Mucosa of gallbladder (tissue), 1 donor: ENCODE measurements around the gene C19orf85. TPM values are rescaled to one million over a fixed set of nuclear protein-coding genes. Genes with fewer than 3 reads are reported as not detected.
A peak's percentile ranks its signal among the peaks of the same experiment; 100 is the strongest.
"Not testable (repeated sequence)": the region's sequence is repeated elsewhere in the genome, so short reads cannot be mapped to it uniquely, and the experiment has no call there.

Experiments used
- DNase-seq: peaks from one replicate; pipeline ENCODE4 v3.0.0-alpha.2; 2020; ENCODE audit warnings: low spot score
- total RNA-seq: library from RNA; stranded (reverse); gene quantifications from one replicate; pipeline ENCODE4 v1.2.1, GENCODE V29; 2021
- donor health status: DM: no; HTN: no; CAD: no.

The C19orf85 gene
- not detected for total RNA-seq

DNA sequence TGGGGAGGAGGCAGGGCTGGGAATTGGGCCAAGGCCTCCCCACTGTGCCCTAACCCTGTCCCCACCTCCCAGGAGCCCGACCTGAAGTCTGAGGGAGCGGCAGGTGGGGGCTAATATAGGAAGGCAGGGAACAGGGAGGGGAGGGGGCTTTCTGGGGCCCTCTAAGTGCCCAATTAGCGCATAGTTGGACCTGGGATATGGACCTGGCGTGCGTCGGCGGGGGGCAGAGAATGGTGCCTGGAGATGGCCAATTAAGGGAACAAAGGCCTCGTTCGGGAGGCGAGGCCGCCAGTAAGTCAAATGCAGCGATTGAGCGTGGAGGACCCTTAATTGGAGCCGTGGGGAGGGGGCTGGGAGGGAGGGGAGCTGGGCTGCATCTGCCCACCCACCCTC is at the start of gene C19orf85:
C19orf85 (minus strand) TSS at position 90 of the 393 bp plus-strand sequence. CDS start 197 bp downstream, outside the sequence.
- no peak for DNase-seq

DNA sequence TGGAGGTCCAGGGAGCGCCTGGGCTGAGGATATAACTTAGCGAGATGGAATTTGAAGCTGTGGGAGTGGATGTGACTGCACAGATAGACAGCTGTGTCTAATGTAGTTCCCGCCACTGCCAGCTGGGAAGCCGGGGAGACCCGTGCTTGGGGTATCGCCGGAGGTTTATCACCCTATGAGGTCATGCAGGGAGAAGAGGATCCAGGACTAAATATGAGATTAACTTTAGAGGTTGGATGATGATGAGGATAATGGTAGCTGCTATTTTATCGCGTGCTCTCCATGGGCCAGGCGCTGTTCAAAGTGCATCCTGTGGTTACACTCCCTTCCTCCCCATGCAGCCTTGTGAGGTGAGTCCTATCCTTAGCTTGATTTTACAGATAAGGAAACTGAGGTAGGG is 43.6 kb upstream of the C19orf85 start:
- no peak for DNase-seq

- no peak for DNase-seq
These were observed 40.4 kb upstream of the C19orf85 start for GRCh38 chr19:55504981-55505380.

- DNase-seq, result no peak
These were observed 39.7 kb upstream of the C19orf85 start for GRCh38 chr19:55504252-55504603.

- DNase-seq, result peak; percentile 94
These were observed 39.1 kb upstream of the C19orf85 start for GRCh38 chr19:55503502-55504251.

GRCh38 chr19:55503157-55503501 is 38.6 kb upstream of the C19orf85 start:
- DNase-seq, result no peak

- DNase-seq, result no peak
These were observed 37.8 kb upstream of the C19orf85 start for GRCh38 chr19:55502197-55502952.

DNA sequence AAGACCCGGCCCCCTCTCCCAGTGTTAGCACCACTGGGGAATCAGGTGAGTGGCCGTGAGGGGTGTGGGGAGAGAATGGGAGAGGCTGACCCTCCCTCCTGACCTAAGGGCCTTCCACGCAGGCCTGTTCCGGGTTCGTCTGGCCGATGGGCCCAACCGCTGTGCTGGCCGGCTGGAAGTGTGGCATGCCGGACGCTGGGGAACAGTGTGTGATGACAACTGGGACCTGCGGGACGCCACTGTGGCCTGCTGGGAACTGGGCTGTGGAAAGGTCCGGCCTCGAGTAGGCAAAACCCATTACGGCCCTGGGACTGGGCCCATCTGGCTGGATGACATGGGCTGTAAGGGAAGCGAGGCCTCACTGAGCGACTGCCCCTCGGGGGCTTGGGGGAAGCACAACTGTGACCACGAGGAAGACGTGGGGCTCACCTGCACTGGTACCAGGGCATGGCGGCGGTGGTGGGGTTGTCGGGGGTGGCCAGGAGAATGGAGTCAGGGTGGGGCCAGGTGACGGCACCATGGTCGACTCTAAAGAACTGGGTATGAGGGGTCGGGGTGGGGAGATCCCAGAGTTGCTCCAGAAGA is 35.9 kb upstream of the C19orf85 start:
- no peak for DNase-seq

DNA sequence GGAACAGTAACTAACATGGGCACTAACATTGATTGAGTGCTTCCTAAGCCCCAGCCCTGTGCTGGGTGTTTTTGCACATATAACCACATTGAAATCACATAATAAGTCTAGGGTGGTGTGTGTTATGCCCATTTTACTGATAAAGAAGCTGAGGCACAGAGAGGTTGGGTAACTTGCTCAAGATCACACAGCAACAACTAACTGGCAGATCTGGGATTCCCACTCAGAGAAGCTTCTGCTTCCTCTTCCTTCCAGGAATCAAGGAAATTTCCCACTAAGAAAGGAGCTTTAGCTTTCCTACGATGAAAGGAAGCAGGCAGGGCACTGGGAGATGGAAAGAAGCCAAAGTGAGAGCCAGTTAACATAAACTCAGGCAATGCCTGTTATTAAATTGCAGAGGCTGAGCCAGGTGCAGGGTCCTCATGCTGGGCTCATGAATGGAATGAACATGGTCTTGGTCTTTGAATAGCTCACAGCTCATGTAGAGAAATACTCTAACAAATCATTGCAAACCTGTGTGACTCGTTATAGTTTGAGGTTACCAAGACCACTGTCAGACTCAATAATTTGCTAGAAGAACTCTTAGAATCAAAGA is 33.8 kb upstream of the C19orf85 start:
- DNase-seq, result no peak

DNA sequence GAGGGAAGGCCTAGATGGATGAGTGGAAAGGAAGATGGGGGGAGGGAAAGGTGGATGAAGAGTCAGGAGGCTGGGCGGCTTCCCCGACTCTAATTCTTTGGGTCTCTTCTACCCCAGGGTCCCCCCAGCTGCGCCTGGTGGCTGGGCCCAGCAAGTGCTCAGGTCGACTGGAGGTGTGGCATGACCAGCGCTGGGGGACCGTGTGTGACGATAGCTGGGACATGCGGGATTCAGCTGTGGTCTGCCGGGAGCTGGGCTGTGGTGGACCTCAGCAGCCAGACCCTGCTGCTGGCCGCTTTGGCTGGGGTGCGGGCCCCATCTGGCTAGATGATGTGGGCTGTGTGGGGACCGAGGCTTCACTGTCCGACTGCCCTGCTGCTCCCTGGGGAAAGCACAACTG is 33.2 kb upstream of the C19orf85 start:
- DNase-seq, result no peak

DNA sequence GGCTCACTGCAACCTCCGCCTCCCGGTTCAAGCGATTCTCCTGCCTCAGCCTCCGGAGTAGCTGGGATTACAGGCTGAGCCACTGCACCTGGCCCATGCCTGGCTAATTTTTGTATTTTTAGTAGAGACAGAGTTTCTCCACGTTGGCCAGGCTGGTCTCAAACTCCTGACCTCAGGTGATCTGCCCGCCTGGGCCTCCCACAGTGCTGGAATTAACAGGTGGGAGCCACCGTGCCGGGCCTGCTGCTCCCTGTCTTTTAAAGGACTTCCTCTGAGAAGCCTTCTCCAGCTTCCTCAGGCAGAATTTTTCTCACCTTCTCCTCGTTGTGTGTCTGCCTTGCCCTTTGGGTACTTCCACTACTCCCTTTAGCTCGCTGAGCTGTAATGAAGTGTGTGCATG is 32.3 kb upstream of the C19orf85 start:
- not testable (repeated sequence) for DNase-seq

- DNase-seq, result no peak
These were observed 31.2 kb upstream of the C19orf85 start for GRCh38 chr19:55495646-55496349.

GRCh38 chr19:55494172-55494761 is 29.7 kb upstream of the C19orf85 start:
- DNase-seq, result no peak

DNA sequence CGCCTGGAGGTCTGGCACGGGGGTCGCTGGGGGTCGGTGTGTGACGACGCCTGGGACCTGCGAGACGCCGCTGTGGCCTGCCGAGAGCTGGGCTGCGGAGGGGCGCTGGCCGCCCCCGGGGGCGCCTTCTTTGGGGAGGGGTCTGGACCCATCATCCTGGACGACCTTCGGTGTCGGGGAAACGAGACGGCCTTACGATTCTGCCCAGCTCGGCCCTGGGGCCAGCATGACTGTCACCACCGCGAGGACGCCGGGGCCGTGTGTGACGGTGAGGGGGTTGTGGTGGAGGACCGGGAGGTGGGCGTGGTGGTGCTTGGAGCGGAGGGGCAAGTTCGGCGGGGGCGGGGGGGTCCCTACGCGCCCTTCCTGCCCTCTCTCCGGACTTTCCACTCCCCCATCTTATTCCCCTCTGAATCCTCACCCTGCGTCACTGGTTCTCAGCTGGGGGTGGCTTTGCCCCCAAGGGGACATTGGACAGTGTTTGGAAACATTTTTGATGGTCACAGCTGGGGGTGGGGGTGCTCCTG is 29.2 kb upstream of the C19orf85 start:
- no peak for DNase-seq

GRCh38 chr19:55493052-55493644 is 28.6 kb upstream of the C19orf85 start:
- no peak for DNase-seq

DNA sequence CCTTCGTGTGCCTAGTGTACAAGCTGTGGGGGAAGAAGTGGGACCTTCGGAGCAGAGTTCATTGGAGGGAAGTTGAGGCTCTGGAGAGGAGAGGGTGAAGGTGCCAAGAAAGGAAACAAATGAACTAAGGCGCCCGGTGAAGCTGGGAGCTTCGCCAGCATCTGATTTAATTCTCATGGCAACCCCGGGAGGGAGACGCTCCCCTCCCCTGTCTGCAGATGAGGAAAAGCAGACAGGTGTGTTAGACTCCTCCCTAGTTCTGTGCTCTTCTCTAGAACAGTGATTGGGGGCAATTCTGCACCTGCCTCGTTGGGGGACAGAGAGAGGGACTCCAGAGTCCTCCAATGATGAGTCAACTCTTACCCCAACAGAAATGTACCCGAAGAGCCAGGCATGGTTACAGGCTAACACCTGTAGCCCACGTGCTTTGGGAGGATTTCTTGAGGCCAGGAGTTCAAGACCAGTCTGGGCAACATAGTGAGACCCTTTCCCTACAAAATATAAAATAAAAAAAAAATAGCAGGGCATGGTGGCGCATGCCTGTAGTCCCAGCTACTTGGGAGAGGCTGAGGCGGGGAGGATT is 27.9 kb upstream of the C19orf85 start:
- DNase-seq, result no peak

- no peak for DNase-seq
These were observed 27.2 kb upstream of the C19orf85 start for GRCh38 chr19:55491546-55492360.

DNA sequence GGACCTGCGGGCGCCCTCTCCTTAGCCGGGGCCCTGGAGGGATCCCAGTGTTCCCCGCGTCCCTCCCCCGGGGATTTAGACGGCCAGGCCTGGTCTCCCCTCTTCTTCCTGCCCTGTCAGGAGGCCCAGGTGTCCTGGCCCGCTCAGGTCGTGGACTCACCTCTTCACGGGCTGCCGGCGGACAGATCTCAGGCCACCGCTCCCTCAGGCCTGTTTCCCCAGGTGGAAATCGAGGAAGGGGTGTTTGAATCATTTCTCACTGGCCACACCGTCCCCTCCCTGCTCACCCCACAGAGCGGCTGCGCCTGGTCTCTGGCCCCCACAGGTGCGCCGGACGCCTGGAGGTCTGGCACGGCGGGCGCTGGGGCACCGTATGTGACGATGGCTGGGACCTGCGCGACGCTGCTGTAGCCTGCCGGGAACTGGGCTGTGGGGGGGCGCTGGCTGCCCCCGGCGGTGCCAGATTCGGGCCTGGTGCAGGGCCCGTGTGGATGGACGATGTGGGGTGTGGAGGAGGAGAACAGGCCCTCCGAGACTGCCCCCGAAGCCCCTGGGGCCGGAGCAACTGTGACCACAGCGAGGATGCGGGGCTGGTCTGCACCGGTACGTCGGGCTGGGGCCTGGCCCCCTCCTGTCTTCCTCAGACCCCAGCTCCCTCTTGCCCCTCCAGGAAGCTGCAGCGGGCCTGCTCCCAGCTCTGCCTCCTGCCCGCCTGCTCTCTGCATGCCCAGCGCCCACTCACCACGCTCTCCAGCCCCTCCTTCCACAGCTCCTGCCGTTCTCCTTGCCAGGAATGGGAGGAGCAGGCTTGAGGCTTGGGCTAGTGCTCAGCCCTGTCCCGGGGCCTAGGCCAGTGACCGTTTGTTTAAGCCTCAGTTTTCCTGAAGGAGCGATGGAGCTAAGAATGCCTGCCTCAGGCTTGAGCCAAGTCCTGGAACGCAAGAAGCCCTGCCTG is 26.2 kb upstream of the C19orf85 start:
- DNase-seq, result no peak
